Osteoblast (primary cell): ENCODE data around the gene MRPL53. TPM values are rescaled to one million over a fixed set of nuclear protein-coding genes. Genes with fewer than 3 reads are reported as not detected.
"Not testable (repeated sequence)": the region's sequence is repeated elsewhere in the genome, so short reads cannot be mapped to it uniquely, and the experiment has no call there.

ENCODE experiments used
- DNase-seq: peaks from one replicate; pipeline ENCODE4 v3.0.0; 2011; ENCODE audit warnings: low spot score, mixed read lengths; ENCODE audit not compliant: insufficient read length; ENCODE audit errors: missing footprints
- H2AFZ ChIP-seq: 2 replicates; pipeline ENCODE4 v1.6.0; 2011; ENCODE audit warnings: mild to moderate bottlenecking, low read length
- H3K27ac ChIP-seq: 2 replicates; pipeline ENCODE4 v1.5.1; 2011; ENCODE audit warnings: mild to moderate bottlenecking, low read depth, low read length, moderate library complexity
- H3K27me3 ChIP-seq: 2 replicates; pipeline ENCODE4 v1.6.0; 2012; ENCODE audit warnings: mild to moderate bottlenecking, control low read depth, inconsistent platforms, low read length, moderate library complexity; ENCODE audit not compliant: insufficient read depth
- H3K36me3 ChIP-seq: 2 replicates; pipeline ENCODE4 v1.5.1; 2011; ENCODE audit warnings: mild to moderate bottlenecking, low read length, control low read depth, moderate library complexity; ENCODE audit not compliant: insufficient read depth
- H3K4me1 ChIP-seq: 2 replicates; pipeline ENCODE4 v1.5.1; 2011; ENCODE audit warnings: mild to moderate bottlenecking, low read length, control low read depth, moderate library complexity; ENCODE audit not compliant: insufficient read depth
- H3K4me2 ChIP-seq: 2 replicates; pipeline ENCODE4 v1.6.0; 2011; ENCODE audit warnings: mild to moderate bottlenecking, low read length; ENCODE audit not compliant: insufficient read depth
- H3K4me3 ChIP-seq: fragments of 200-600 bp; sonication (generic); 3 replicates; pipeline ENCODE4 v1.5.1; 2012; ENCODE audit warnings: mild to moderate bottlenecking, low read length, inconsistent platforms; ENCODE audit not compliant: insufficient read depth
- H3K79me2 ChIP-seq: 2 replicates; pipeline ENCODE4 v1.6.0; 2012; ENCODE audit warnings: mild to moderate bottlenecking, low read length, control low read depth, inconsistent platforms; ENCODE audit not compliant: insufficient read depth
- H3K9me3 ChIP-seq: 2 replicates; pipeline ENCODE4 v1.5.1; 2011; ENCODE audit warnings: low read depth, low read length, control low read depth
- H4K20me1 ChIP-seq: 2 replicates; pipeline ENCODE4 v1.6.0; 2012; ENCODE audit warnings: mild to moderate bottlenecking, low read length, control low read depth; ENCODE audit not compliant: insufficient read depth
- CTCF ChIP-seq: IDR thresholded peaks from 2 replicates; pipeline ENCODE4 v1.5.1; 2011; ENCODE audit warnings: mild to moderate bottlenecking, low read depth, low read length, moderate library complexity; ENCODE audit errors: extremely low read depth
- total RNA-seq: library from RNA; depleted of rRNA; stranded (reverse); fragments of >200 nt; gene quantifications from 2 replicates; pipeline ENCODE4 v1.2.3, GENCODE V29; 2012

MRPL53 gene
- total RNA-seq, 1 donor = 23.5 TPM

- peaks cover 7% of the 10 kb centered on the region for H3K79me2 ChIP-seq
- peaks cover 24% of the 10 kb centered on the region for H3K36me3 ChIP-seq
- no peak overlapping the region for H3K4me3 ChIP-seq
- H3K9me3 ChIP-seq = no peaks in the 10 kb centered on the region
- no peaks in the 10 kb centered on the region for H3K27me3 ChIP-seq
- no peaks in the 10 kb centered on the region for H4K20me1 ChIP-seq
- H3K4me2 ChIP-seq = no peak overlapping the region
- no peak overlapping the region for H2AFZ ChIP-seq
- peak; percentile 41 for TF ChIP-seq CTCF
- H3K27ac ChIP-seq = no peak overlapping the region
- DNase-seq = peak; percentile 65
- H3K4me1 ChIP-seq = peaks cover 14% of the 10 kb centered on the region
Measured at GRCh38 chr2:74474899-74475298, 2.4 kb upstream of the MRPL53 start.

GRCh38 chr2:74474481-74474880 lies 2.0 kb upstream of the MRPL53 start:
- Histone ChIP-seq H3K27me3 (no peaks in the 10 kb centered on the region), H3K4me2 (no peak overlapping the region), H2AFZ (no peak overlapping the region), H3K4me3 (no peak overlapping the region), H3K4me1 (peaks cover 14% of the 10 kb centered on the region), H3K79me2 (peaks cover 3% of the 10 kb centered on the region), H3K9me3 (no peaks in the 10 kb centered on the region), H4K20me1 (no peaks in the 10 kb centered on the region), H3K27ac (no peak overlapping the region), H3K36me3 (peaks cover 20% of the 10 kb centered on the region)
- no peak for DNase-seq
- no peak for TF ChIP-seq CTCF

GRCh38 chr2:74472945-74473258 lies 422 bp upstream of the MRPL53 start:
- Histone ChIP-seq H4K20me1 (no peaks in the 10 kb centered on the region), H3K9me3 (no peaks in the 10 kb centered on the region), H3K4me1 (peaks cover 14% of the 10 kb centered on the region), H3K36me3 (peaks cover 18% of the 10 kb centered on the region), H3K79me2 (peaks cover 3% of the 10 kb centered on the region), H3K27ac (peak overlapping the region; percentile 70), H2AFZ (peak overlapping the region; percentile 96), H3K4me3 (peak overlapping the region; percentile 81), H3K4me2 (peak overlapping the region; percentile 90), H3K27me3 (no peaks in the 10 kb centered on the region)
- no peak for DNase-seq
- TF ChIP-seq CTCF = no peak

GRCh38 chr2:74471332-74472065 lies 981 bp downstream of the MRPL53 start:
- no peaks in the 10 kb centered on the region for H3K79me2 ChIP-seq
- H3K36me3 ChIP-seq = peaks cover 16% of the 10 kb centered on the region
- H3K9me3 ChIP-seq = no peaks in the 10 kb centered on the region
- no peak for DNase-seq
- H3K27me3 ChIP-seq = no peaks in the 10 kb centered on the region
- peak overlapping the region; percentile 96 for H2AFZ ChIP-seq
- peaks cover 14% of the 10 kb centered on the region for H3K4me1 ChIP-seq
- H3K27ac ChIP-seq = peak overlapping the region; percentile 70
- TF ChIP-seq CTCF = no peak
- H3K4me2 ChIP-seq = peak overlapping the region; percentile 90
- no peaks in the 10 kb centered on the region for H4K20me1 ChIP-seq
- peak overlapping the region; percentile 81 for H3K4me3 ChIP-seq

- not testable (repeated sequence) for H2AFZ ChIP-seq, H3K79me2 ChIP-seq, H4K20me1 ChIP-seq, H3K9me3 ChIP-seq, H3K27me3 ChIP-seq, DNase-seq, H3K27ac ChIP-seq, H3K4me2 ChIP-seq, H3K4me3 ChIP-seq
- H3K4me1 ChIP-seq = peaks cover 14% of the 10 kb centered on the region
- peaks cover 16% of the 10 kb centered on the region for H3K36me3 ChIP-seq
Measured at GRCh38 chr2:74470742-74471141, 1.7 kb downstream of the MRPL53 start.
